22Rv1 (cell line): Measurements from ENCODE around the gene HMGCS2.

Source experiments
- H3K27ac ChIP-seq: fragments of 450-650 bp; 2 replicates; pipeline ENCODE4 v1.5.1; 2017
- CTCF ChIP-seq: fragments of 450-650 bp; IDR thresholded peaks from 2 replicates; pipeline ENCODE4 v1.5.1; 2017; ENCODE audit warnings: mild to moderate bottlenecking
- ZFX ChIP-seq: fragments of 450-650 bp; IDR thresholded peaks from 2 replicates; pipeline ENCODE4 v1.6.1; 2017; ENCODE audit warnings: antibody characterized with exemption, borderline replicate concordance

Gene HMGCS2

GRCh38 chr1:119771016-119771415 is 2.3 kb upstream of the HMGCS2 start:
- no peak overlapping the region for H3K27ac ChIP-seq
- TF ChIP-seq CTCF, result no peak
- no peak for TF ChIP-seq ZFX

GRCh38 chr1:119767486-119767885 is 1.2 kb downstream of the HMGCS2 start:
- peak overlapping the region; percentile 94 for H3K27ac ChIP-seq
- TF ChIP-seq ZFX (no peak), CTCF (no peak)

- peak overlapping the region; percentile 94 for H3K27ac ChIP-seq
- TF ChIP-seq CTCF, result no peak
- TF ChIP-seq ZFX, result no peak
Observed at GRCh38 chr1:119766374-119766794, 2.3 kb downstream of the HMGCS2 start.

- no peak for TF ChIP-seq ZFX
- no peak for TF ChIP-seq CTCF
- peak overlapping the region; percentile 94 for H3K27ac ChIP-seq
Observed at GRCh38 chr1:119764220-119764619, 4.5 kb downstream of the HMGCS2 start.

GRCh38 chr1:119762953-119763352 is 5.8 kb downstream of the HMGCS2 start:
- H3K27ac ChIP-seq, result no peak overlapping the region
- TF ChIP-seq CTCF (no peak), ZFX (no peak)

- no peak for TF ChIP-seq CTCF
- no peak for TF ChIP-seq ZFX
- H3K27ac ChIP-seq, result no peak overlapping the region
Observed at GRCh38 chr1:119762409-119762808, 6.3 kb downstream of the HMGCS2 start.

GRCh38 chr1:119758584-119758983 is 10.1 kb downstream of the HMGCS2 start:
- H3K27ac ChIP-seq, result no peak overlapping the region
- no peak for TF ChIP-seq CTCF
- no peak for TF ChIP-seq ZFX
